ENCODE measurements around the gene CDK16.

Gene CDK16

DNA sequence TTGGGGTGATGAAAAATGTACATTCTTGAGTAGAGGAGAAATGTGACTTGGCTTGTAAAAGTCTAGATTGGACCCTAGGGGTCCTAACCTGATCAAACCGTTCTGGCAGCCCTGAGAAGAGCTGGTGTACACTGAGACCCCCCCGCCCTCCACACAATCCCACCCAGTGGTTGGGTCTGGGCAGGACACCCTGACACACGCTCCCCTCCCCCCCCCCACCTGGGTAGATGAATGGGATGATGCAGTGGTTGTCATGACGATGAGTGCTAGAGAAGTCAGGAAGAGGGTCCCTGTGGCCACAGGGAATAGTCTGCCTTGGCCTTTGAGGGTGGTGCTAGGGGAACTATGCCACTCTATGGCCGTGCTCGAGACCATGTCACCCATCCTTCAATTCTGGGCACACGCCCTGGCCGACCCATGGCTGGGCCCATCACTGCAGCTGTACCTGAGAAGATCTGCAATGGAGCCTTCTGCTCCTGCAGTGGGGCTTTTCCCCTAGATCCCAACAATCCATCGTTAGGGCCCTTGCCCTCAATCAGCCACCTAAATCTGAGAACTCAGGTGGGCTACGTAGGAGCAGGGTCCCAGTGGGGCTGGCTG, 4.4 kb downstream of the CDK16 start:
- H3K4me3 ChIP-seq (ENCODE audit: low read length): no peak overlapping the region
- DNase-seq (ENCODE audit: low read depth): no peak
- TF ChIP-seq, protein P1, sequence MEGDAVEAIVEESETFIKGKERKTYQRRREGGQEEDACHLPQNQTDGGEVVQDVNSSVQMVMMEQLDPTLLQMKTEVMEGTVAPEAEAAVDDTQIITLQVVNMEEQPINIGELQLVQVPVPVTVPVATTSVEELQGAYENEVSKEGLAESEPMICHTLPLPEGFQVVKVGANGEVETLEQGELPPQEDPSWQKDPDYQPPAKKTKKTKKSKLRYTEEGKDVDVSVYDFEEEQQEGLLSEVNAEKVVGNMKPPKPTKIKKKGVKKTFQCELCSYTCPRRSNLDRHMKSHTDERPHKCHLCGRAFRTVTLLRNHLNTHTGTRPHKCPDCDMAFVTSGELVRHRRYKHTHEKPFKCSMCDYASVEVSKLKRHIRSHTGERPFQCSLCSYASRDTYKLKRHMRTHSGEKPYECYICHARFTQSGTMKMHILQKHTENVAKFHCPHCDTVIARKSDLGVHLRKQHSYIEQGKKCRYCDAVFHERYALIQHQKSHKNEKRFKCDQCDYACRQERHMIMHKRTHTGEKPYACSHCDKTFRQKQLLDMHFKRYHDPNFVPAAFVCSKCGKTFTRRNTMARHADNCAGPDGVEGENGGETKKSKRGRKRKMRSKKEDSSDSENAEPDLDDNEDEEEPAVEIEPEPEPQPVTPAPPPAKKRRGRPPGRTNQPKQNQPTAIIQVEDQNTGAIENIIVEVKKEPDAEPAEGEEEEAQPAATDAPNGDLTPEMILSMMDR (conservative IDR thresholded peaks at IDR 0.05; ENCODE audit: low read length): no peak

DNA sequence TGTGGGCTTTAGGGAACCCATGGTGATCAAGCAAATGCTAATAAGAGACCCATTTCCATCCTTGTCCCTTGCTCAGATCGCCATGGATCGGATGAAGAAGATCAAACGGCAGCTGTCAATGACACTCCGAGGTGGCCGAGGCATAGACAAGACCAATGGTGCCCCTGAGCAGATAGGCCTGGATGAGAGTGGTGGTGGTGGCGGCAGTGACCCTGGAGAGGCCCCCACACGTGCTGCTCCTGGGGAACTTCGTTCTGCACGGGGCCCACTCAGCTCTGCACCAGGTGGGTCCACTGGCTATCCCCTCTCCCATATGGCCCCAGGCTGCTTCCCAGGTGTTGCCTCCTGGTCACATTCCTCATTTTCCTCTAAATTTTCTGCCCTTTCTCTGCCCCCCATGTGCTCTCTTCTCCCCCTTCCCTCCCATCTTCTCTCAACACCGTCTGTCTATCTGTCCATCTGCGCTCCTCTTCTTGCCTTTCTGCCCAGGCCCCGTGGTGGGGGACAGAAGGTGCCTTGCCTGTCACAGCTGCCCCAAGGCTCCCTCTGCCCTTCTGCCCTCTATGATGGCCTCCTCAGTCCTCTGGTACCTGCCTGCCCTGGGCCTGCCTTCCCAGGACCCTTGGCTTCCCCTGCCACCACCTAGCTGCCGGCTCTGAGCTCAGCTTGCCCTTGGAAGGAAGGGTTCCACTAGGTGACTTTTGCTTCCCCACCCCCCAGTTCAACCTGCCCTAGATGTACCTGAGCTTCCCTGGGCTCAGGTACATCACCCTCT, 5.2 kb downstream of the CDK16 start:
- no peak for DNase-seq (ENCODE audit: low read depth)
- TF ChIP-seq, protein P1 (conservative IDR thresholded peaks at IDR 0.05; ENCODE audit: low read length): no peak
- no peak overlapping the region for H3K4me3 ChIP-seq (ENCODE audit: low read length)

DNA sequence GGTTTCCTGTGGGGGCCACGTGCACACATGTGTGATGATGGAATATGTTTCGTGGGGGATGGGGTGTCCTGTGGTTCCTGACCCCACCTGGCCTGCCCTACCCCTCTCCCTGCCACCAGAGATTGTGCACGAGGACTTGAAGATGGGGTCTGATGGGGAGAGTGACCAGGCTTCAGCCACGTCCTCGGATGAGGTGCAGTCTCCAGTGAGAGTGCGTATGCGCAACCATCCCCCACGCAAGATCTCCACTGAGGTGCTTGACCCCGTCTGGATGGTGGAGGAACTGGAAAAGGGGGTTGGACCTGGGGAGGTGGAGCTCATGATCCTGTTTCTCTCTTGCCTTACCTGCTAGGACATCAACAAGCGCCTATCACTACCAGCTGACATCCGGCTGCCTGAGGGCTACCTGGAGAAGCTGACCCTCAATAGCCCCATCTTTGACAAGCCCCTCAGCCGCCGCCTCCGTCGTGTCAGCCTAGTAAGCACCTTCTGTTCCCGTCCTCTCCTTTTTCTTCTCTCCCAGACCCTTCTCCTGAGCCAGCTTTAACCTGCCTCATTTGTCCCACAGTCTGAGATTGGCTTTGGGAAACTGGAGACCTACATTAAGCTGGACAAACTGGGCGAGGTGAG, 5.9 kb downstream of the CDK16 start:
- TF ChIP-seq, protein P1 (conservative IDR thresholded peaks at IDR 0.05; ENCODE audit: low read length): no peak
- no peak for DNase-seq (ENCODE audit: low read depth)
- H3K4me3 ChIP-seq (ENCODE audit: low read length): no peak overlapping the region

DNA sequence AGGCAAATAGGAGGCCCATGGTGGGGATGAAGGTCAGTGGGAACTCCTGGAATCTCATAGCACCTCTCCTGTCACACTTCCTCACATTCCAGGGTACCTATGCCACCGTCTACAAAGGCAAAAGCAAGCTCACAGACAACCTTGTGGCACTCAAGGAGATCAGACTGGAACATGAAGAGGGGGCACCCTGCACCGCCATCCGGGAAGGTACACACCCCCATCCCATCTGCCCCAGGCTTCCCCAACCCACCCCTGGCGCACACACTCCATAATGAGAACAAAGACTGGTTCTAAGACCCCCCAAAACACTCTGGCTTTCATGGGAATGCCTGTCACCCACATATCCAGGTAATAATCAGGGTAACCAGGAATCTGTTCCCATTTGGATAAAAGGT, 6.4 kb downstream of the CDK16 start:
- no peak for DNase-seq (ENCODE audit: low read depth)
- TF ChIP-seq, protein P1 (conservative IDR thresholded peaks at IDR 0.05; ENCODE audit: low read length): no peak
- H3K4me3 ChIP-seq (ENCODE audit: low read length): no peak overlapping the region

DNA sequence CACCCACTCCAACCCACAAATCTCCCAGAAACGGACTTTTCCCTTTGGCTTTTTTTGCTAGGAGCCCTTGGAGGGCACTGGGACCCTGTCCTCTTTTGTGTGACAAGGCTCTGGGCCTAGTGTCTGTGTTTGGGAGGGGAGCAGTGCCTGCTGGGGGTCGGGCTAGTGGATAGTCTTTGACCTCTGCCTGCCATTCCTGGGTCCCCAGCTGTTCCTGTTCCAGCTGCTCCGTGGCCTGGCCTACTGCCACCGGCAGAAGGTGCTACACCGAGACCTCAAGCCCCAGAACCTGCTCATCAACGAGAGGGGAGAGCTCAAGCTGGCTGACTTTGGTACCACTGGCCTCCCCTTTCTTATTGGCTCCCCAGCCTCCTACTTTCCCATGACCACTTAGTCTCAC, 7.6 kb downstream of the CDK16 start:
- no peak for DNase-seq (ENCODE audit: low read depth)
- H3K4me3 ChIP-seq (ENCODE audit: low read length): no peak overlapping the region
- TF ChIP-seq, protein P1 (conservative IDR thresholded peaks at IDR 0.05; ENCODE audit: low read length): no peak

DNA sequence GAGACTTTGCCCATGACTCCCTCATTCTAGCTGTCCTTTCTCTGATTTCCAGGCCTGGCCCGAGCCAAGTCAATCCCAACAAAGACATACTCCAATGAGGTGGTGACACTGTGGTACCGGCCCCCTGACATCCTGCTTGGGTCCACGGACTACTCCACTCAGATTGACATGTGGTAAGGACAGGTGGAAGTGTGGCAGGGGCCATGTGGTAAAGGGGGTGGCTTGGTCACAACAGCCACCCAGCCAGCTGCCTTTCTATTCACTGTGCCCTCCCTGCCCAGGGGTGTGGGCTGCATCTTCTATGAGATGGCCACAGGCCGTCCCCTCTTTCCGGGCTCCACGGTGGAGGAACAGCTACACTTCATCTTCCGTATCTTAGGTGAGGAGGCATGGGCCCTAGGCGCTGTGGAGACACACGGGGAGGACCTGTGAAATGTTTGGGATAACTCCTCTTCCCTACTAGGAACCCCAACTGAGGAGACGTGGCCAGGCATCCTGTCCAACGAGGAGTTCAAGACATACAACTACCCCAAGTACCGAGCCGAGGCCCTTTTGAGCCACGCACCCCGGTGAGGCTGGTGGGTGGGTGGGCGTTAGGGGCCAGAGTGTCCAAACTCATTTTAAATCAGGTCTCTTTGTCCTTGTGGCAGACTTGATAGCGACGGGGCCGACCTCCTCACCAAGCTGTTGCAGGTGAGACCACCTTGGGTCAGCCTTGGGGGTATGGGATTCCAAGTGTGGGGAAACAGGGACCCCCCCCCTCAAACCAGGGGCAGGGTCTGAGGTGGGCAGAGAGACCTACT, 8.3 kb downstream of the CDK16 start:
- H3K4me3 ChIP-seq (ENCODE audit: low read length): no peak overlapping the region
- TF ChIP-seq, protein P1 (conservative IDR thresholded peaks at IDR 0.05; ENCODE audit: low read length): no peak

More for the DNA sequence above, 8.3 kb downstream of the CDK16 start:
- DNase-seq (ENCODE audit: low read depth): no peak
